Fibroblast of lung (primary cell): ENCODE data around the gene AFAP1L1.

Experiments
- CTCF ChIP-seq, 2 donors: IDR thresholded peaks in 1 of 2; conservative IDR thresholded peaks in 1 of 2; 1 replicate in 1 of 2; 2 replicates in 1 of 2; pipeline ENCODE4 v1.5.1; 2011 to 2012; ENCODE audit warnings: low read length in 2 of 2, control low read depth in 1 of 2, inconsistent platforms in 1 of 2, low read depth in 1 of 2, mild to moderate bottlenecking in 1 of 2
- EZH2 ChIP-seq: IDR thresholded peaks from 2 replicates; pipeline ENCODE4 v1.5.1; 2012; ENCODE audit warnings: low read length, control low read depth, mild to moderate bottlenecking; ENCODE audit errors: missing control alignments

GRCh38 chr5:149271716-149272563, at the start of gene AFAP1L1:
- TF ChIP-seq CTCF (conservative IDR thresholded peaks at IDR 0.05 in 1 of 2, IDR thresholded peaks at IDR 0.05 in 1 of 2; ENCODE audit: low read depth in 1 of 2, low read length in 2 of 2) (no peak), EZH2 (no peak)
